Measurements from ENCODE around the gene SRSF11.
"Not testable (repeated sequence)": the region's sequence is repeated elsewhere in the genome, so short reads cannot be mapped to it uniquely, and the experiment has no call there.

SRSF11 gene

GRCh38 chr1:70221238-70222121 is at the start of gene SRSF11:
Gene SRSF11, plus strand, starts transcription at chr1:70221380. Its CDS starts 257 bp downstream, at chr1:70221637.
- peak; percentile 94 for DNase-seq (ENCODE audit: low read depth)

- no peak for DNase-seq (ENCODE audit: low read depth)
These were observed 49.7 kb upstream of the SRSF11 start for GRCh38 chr1:70171512-70171911.

- not testable (repeated sequence) for DNase-seq (ENCODE audit: low read depth)
These were observed 36.0 kb upstream of the SRSF11 start for GRCh38 chr1:70185181-70185580.

GRCh38 chr1:70188522-70188921 is 32.7 kb upstream of the SRSF11 start:
- DNase-seq (ENCODE audit: low read depth): no peak

GRCh38 chr1:70190180-70190579 is 31.0 kb upstream of the SRSF11 start:
- DNase-seq (ENCODE audit: low read depth): no peak

GRCh38 chr1:70192446-70192845 is 28.7 kb upstream of the SRSF11 start:
- not testable (repeated sequence) for DNase-seq (ENCODE audit: low read depth)

- DNase-seq (ENCODE audit: low read depth): no peak
These were observed 26.6 kb upstream of the SRSF11 start for GRCh38 chr1:70194601-70195000.

- DNase-seq (ENCODE audit: low read depth): no peak
These were observed 25.8 kb upstream of the SRSF11 start for GRCh38 chr1:70195342-70195741.

GRCh38 chr1:70196333-70196732 is 24.8 kb upstream of the SRSF11 start:
- no peak for DNase-seq (ENCODE audit: low read depth)

- DNase-seq (ENCODE audit: low read depth): no peak
These were observed 21.1 kb upstream of the SRSF11 start for GRCh38 chr1:70200065-70200464.

GRCh38 chr1:70202173-70202758 is 18.9 kb upstream of the SRSF11 start:
- DNase-seq (ENCODE audit: low read depth): no peak

GRCh38 chr1:70204139-70204538 is 17.0 kb upstream of the SRSF11 start:
- DNase-seq (ENCODE audit: low read depth): no peak

GRCh38 chr1:70204600-70204999 is 16.6 kb upstream of the SRSF11 start:
- no peak for DNase-seq (ENCODE audit: low read depth)

GRCh38 chr1:70205071-70205433 is 16.1 kb upstream of the SRSF11 start:
- no peak for DNase-seq (ENCODE audit: low read depth)

- peak; percentile 94 for DNase-seq (ENCODE audit: low read depth)
These were observed 15.6 kb upstream of the SRSF11 start, which contains the start of gene LRRC40 for GRCh38 chr1:70205434-70206118. Gene LRRC40, minus strand, starts transcription at chr1:70205579. Its CDS starts 39 bp downstream, at chr1:70205540.

GRCh38 chr1:70206833-70207232 is 14.3 kb upstream of the SRSF11 start:
- not testable (repeated sequence) for DNase-seq (ENCODE audit: low read depth)

- no peak for DNase-seq (ENCODE audit: low read depth)
These were observed 13.7 kb upstream of the SRSF11 start for GRCh38 chr1:70207492-70207891.

- no peak for DNase-seq (ENCODE audit: low read depth)
These were observed 12.9 kb upstream of the SRSF11 start for GRCh38 chr1:70208292-70208691.

GRCh38 chr1:70210820-70211219 is 10.4 kb upstream of the SRSF11 start:
- no peak for DNase-seq (ENCODE audit: low read depth)

GRCh38 chr1:70211541-70211940 is 9.6 kb upstream of the SRSF11 start:
- DNase-seq (ENCODE audit: low read depth): no peak

- DNase-seq (ENCODE audit: low read depth): no peak
These were observed 1.2 kb upstream of the SRSF11 start for GRCh38 chr1:70220015-70220414.

GRCh38 chr1:70220517-70221237 is 503 bp upstream of the SRSF11 start:
- no peak for DNase-seq (ENCODE audit: low read depth)

Data from stimulated activated CD8-positive, alpha-beta memory T cell treated with anti-CD3 and anti-CD28 coated beads, Interleukin-12 subunit alpha, Interleukin-12 subunit beta, amount 100 ng/mL, for 4 hours (primary cell).